ENCODE results near the gene TBC1D32.
"Not testable (repeated sequence)": the region's sequence is repeated elsewhere in the genome, so short reads cannot be mapped to it uniquely, and the experiment has no call there.

TBC1D32 gene

GRCh38 chr6:121319112-121319553, 15.1 kb downstream of the TBC1D32 start:
- DNase-seq: no peak

DNA sequence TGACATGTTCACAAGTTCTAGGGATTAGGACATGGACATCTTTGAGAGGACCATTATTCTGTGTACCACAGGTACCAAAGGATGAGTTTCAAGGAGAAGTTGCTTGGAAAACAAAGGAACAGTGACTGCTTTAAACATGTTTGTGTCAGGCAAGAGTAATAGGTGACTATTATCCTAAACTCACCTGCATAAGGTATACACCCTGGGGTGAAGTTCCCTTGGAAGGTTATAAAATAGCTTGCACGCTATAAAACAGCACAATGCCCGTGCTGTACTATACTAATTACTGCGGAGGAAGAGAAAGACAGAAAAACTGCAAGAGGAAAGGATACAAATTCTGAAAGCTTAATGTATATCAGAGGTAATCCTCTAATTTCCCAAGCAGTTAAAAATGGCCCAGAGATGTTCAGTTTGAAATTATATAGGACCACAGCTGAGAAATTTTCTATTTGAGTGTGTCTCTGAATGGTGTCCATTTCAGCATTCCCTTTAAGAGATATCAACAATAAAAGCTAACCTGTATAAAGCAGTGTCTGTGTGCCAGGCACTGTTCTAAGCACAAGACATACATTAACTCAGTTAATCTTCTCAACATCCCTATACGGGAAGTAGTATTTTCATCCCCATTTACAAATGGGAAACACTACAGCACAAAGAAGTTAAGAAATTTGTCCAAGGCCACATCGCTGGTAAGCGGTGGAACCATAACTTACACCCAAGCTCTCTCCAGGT, 19.7 kb downstream of the TBC1D32 start:
- DNase-seq: no peak

DNA sequence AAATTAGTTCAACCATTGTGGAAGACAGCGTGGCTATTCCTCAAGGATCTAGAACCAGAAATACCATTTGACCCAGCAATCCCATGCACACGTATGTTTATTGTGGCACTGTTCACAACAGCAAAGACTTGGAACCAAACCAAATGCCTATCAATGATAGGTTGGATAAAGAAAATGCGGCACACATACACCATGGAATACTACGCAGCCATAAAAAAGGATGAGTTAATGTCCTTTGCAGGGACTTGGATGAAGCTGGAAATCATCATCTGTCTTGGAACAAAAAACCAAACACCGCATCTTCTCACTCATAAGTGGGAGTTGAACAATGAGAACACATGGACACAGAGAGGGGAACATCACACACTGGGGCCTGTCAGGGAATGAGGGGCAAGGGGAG, 22.5 kb downstream of the TBC1D32 start:
- not testable (repeated sequence) for DNase-seq

GRCh38 chr6:121310495-121310894, 23.8 kb downstream of the TBC1D32 start:
- no peak for DNase-seq

DNA sequence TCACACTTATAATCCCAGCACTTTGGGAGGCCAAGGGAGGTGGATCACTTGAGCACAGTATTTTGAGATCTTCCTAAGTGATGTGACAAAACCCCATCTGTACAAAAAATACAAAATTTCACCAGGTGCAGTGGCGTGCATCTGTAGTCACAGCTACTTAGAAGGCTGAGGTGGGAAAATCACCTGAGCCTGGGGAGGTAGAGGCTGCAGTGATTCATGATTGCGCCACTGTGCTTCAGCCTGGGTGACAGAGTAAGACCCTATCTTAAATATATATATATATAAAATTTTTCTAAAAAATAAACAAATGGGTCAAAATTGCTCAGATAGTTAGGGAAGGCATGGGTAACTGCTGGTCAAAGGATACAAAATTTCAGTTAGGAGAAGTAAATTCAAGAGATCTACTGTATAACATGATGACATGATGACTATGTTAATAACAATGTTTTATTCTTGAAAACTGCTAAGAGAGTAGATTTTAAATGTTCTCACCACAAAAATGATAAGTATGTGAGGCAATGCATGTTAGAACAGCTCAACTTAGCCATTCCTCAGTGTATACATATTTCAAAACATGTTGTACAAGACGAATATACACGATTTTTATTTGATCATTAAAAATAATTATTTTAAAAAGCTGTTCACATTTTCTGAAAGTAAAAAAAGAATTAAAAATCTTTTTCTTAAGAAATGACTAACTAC, 24.4 kb downstream of the TBC1D32 start:
- no peak for DNase-seq

DNA sequence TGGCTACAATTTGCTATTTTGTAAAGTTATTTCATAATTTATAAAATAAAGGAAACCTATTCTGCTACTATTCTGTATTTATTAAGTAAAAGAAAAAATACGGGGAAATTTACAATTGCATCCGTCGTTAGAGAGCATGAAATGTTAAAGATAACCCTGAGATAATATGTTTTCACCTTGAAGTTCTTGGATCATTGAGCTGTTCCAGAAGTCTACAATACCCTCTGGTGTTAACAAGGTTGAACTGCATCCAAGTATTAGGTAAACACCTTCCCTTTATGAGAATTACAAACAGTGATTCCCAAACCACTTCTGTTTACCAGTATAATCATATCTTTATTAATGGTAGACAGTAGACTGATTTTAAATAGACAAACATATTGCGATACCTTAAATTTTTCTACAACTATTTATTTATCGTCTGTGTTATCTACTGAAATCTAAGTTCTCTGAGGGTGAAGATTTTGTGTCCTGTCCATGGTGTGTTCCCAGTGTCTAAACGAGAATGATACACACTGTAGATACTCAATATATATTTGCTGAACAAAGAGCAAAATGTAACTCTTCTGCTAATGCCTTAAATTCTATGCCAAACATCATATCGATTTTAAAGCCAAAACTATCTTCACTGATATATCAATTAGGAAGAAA, 28.2 kb downstream of the TBC1D32 start:
- no peak for DNase-seq

- DNase-seq: no peak
Measured at GRCh38 chr6:121302882-121303281, 31.4 kb downstream of the TBC1D32 start.

- not testable (repeated sequence) for DNase-seq
Measured at GRCh38 chr6:121301156-121301555, 33.1 kb downstream of the TBC1D32 start.

GRCh38 chr6:121297694-121298093, 36.6 kb downstream of the TBC1D32 start:
- no peak for DNase-seq

DNA sequence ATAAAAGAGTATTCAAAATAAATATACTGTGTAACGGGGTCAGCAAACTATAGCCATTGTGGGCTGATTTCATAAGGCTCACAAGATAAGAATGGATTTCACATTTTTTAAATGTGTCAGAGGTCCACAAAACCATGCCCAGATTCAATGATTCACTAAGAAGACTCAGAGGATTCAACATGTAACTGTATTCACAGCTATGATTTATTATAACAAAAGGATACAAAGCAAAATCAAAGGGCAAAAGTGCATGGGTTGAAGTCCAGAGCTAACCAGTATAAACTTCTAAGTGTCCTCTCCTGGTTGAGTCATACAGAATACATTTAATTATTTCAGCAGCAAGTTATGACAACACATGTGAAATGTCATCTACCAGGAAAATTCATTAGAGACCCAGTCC, 49.2 kb downstream of the TBC1D32 start:
- DNase-seq: no peak

- no peak for DNase-seq
Measured at GRCh38 chr6:121274666-121275295, 59.5 kb downstream of the TBC1D32 start.

GRCh38 chr6:121263742-121264141, 70.5 kb downstream of the TBC1D32 start:
- DNase-seq: no peak

DNA sequence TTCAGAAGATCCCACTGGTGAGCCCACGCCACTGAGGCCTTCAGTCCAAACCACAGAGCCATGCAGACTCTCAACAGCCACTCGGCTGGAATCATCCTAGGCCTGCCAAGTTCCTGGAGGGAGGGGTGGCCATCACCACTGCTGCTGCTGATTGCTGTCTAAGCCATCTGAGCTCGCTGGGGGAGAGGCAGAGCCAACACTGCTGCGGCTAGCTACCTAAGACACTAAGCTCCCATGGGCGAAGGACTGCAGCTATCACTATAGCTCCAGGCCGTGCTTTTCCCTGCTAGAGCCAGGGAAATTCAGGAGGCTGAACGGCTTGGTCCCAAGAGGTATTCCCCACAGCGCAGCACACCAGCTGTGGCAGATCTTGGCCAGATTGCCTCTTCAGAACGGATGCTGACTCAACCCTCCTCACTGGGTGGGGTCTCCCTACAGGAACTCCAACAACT, 73.6 kb downstream of the TBC1D32 start:
- DNase-seq: no peak

- DNase-seq: no peak
Measured at GRCh38 chr6:121247386-121247785, 86.9 kb downstream of the TBC1D32 start.

DNA sequence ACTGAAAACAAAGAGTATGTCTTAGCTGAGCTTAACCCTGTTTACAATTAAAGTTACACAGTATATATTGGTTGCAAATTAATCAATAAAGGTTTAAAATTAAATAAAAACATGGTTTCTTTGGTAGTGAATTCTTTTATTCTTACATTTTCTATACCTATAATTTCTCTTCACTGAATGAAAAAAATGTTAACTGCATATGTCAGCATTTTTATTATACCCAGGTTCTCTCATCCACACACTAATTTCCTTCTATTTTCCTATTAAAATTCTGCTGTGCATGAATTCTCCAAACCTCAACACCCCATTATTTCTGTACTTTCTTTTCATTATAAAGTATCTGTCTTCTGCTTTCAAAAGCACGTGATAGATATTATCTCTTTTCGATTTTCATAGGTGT, 91.9 kb downstream of the TBC1D32 start:
- no peak for DNase-seq

- DNase-seq: no peak
Measured at GRCh38 chr6:121237859-121238258, 96.4 kb downstream of the TBC1D32 start.

- no peak for DNase-seq
Measured at GRCh38 chr6:121236984-121237383, 97.3 kb downstream of the TBC1D32 start.

- no peak for DNase-seq
Measured at GRCh38 chr6:121235386-121235785, 98.9 kb downstream of the TBC1D32 start.

- no peak for DNase-seq
Measured at GRCh38 chr6:121223930-121224329, 110.3 kb downstream of the TBC1D32 start.

GRCh38 chr6:121223212-121223611, 111.1 kb downstream of the TBC1D32 start:
- DNase-seq: no peak

GRCh38 chr6:121222656-121223055, 111.6 kb downstream of the TBC1D32 start:
- peak; percentile 19 for DNase-seq

DNA sequence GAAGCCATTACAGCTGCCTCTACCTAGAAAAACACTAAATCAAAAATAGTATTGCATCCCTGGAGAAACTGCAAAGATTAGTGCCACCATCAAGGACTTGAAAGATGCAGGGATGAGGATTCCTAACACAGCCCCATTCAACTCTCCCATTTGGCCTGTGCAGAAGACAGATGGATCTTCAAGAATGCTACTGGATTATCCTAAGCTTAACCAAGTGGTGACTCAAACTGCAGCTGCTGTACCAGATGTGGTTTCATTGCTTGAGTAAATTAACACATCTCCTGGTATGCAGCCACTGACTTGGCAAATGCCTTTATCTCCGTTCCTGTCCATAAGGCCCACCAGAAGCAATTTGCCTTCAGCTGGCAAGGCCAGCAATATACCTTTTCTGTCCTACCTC, 117.4 kb downstream of the TBC1D32 start:
- DNase-seq: no peak

DNA sequence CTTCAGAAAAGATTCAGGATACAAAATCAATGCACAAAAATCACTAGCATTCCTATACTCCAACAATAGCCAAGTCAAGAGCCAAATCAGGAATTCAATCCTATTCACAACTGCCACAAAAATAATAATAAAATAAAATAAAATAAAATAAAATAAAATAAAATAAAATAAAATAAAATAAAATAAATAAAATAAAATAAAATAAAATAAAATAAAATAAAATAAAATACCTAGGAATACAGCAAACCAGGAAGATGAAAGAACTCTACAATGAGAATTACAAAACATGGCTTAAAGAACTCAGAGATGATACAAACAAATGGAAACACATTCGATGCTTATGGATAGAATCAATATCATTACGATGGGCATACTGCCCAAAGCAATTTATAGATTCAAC, 120.9 kb downstream of the TBC1D32 start:
- DNase-seq: not testable (repeated sequence)

All from NCI-H446 treated with DMSO at 0.1 percent for 48 hours (cell line).